ENCODE measurements around the gene DIPK1B.

GRCh38 chr9:136693135-136693489 is 19.3 kb upstream of the DIPK1B start:
- no peak for TF ChIP-seq CTCF (IDR thresholded peaks at IDR 0.05; ENCODE audit: extremely low read depth in 1 of 2, insufficient read depth in 1 of 2, low read depth in 1 of 2, low read length in 2 of 2)
- TF ChIP-seq POLR2A (IDR thresholded peaks at IDR 0.05; ENCODE audit: low read depth, low read length), result no peak
- TF ChIP-seq, protein P1, sequence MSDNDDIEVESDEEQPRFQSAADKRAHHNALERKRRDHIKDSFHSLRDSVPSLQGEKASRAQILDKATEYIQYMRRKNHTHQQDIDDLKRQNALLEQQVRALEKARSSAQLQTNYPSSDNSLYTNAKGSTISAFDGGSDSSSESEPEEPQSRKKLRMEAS (IDR thresholded peaks at IDR 0.05; ENCODE audit: insufficient read depth, insufficient read length), result no peak
- TF ChIP-seq EZH2 (IDR thresholded peaks at IDR 0.05; ENCODE audit: borderline replicate concordance, low read depth, low read length, severe bottlenecking), result no peak
- TF ChIP-seq POLR2AphosphoS5 (IDR thresholded peaks at IDR 0.05; ENCODE audit: insufficient read depth, low read depth, low read length), result no peak
- no peak for TF ChIP-seq FOS (IDR thresholded peaks at IDR 0.05; ENCODE audit: borderline replicate concordance, insufficient read depth, low read length)
- no peak for TF ChIP-seq MYC (IDR thresholded peaks at IDR 0.05; ENCODE audit: low read depth, low read length)
- TF ChIP-seq GATA2 (IDR thresholded peaks at IDR 0.05; ENCODE audit: insufficient read depth, insufficient read length, low read depth, low read length), result no peak
